IPS-18a (cell line): ENCODE measurements around the gene EXOC6.

Experiments
- H3K27ac ChIP-seq: one replicate; pipeline ENCODE4 v1.5.1; 2013; ENCODE audit warnings: low read length
- H3K27me3 ChIP-seq: one replicate; pipeline ENCODE4 v1.6.1; 2013; ENCODE audit warnings: mild to moderate bottlenecking, low read length; ENCODE audit not compliant: control insufficient read depth, insufficient read depth
- H3K36me3 ChIP-seq: one replicate; pipeline ENCODE4 v1.6.1; 2013; ENCODE audit warnings: low read depth, low read length; ENCODE audit not compliant: control insufficient read depth
- H3K4me1 ChIP-seq: one replicate; pipeline ENCODE4 v1.6.1; 2013; ENCODE audit warnings: low read depth, low read length; ENCODE audit not compliant: control insufficient read depth
- H3K4me3 ChIP-seq: one replicate; pipeline ENCODE4 v1.5.1; 2013; ENCODE audit warnings: low read length
- H3K9ac ChIP-seq: one replicate; pipeline ENCODE4 v1.6.1; 2013; ENCODE audit warnings: mild to moderate bottlenecking, low read length, moderate library complexity
- H3K9me3 ChIP-seq: one replicate; pipeline ENCODE4 v1.6.1; 2013; ENCODE audit warnings: low read depth, low read length; ENCODE audit not compliant: control insufficient read depth

Gene EXOC6, protein sequence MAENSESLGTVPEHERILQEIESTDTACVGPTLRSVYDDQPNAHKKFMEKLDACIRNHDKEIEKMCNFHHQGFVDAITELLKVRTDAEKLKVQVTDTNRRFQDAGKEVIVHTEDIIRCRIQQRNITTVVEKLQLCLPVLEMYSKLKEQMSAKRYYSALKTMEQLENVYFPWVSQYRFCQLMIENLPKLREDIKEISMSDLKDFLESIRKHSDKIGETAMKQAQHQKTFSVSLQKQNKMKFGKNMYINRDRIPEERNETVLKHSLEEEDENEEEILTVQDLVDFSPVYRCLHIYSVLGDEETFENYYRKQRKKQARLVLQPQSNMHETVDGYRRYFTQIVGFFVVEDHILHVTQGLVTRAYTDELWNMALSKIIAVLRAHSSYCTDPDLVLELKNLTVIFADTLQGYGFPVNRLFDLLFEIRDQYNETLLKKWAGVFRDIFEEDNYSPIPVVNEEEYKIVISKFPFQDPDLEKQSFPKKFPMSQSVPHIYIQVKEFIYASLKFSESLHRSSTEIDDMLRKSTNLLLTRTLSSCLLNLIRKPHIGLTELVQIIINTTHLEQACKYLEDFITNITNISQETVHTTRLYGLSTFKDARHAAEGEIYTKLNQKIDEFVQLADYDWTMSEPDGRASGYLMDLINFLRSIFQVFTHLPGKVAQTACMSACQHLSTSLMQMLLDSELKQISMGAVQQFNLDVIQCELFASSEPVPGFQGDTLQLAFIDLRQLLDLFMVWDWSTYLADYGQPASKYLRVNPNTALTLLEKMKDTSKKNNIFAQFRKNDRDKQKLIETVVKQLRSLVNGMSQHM

DNA sequence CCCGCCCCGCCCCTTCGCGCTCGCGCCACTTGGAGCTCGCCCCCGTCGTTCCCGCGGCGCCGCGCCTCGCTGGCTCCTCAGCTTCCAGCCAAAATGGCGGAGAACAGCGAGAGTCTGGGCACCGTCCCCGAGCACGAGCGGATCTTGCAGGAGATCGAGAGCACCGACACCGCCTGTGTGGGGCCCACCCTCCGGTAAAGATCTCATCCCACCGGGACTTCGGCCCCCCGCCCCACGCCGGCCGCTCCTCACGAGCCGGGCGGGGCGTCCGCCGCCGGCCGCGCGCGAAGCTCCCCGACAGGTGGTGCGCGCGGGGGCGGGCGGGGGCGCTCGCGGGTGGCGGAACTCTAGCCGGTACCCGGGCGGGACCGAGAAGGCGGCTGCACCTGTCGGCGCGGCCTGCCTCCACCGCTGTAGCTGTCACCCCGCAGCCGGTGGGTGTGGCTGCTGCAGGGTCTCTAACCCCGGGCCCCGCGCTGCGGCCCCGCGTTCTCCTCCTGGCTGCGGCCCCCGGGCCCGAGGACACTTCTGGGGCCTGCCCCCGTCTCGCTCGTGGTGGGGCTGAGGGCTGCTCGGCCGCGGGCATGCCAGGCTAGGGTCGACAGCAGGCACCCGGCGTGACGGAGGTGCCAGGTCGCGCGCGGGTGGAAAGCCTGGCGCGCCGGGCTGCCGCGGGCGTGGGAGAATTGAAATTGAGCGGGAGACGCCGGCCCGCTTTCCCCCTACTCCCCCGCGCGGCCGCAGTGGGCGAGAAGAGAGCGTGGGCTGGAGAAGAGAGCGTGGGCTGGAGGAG is at the start of gene EXOC6:
Gene EXOC6 (plus strand): TSS at position 80 of the 793 bp plus-strand sequence. CDS start 14 bp downstream, at position 94.
- Histone ChIP-seq H3K9me3 (no peaks in the 10 kb centered on the region), H3K27ac (no peak within 1 kb of the TSS), H3K27me3 (peaks cover 30% of the 10 kb centered on the region), H3K36me3 (no peaks in the 10 kb centered on the region), H3K4me1 (peaks cover 4% of the 10 kb centered on the region), H3K9ac (peak within 1 kb of the TSS; percentile 40), H3K4me3 (peak within 1 kb of the TSS; percentile 74)

DNA sequence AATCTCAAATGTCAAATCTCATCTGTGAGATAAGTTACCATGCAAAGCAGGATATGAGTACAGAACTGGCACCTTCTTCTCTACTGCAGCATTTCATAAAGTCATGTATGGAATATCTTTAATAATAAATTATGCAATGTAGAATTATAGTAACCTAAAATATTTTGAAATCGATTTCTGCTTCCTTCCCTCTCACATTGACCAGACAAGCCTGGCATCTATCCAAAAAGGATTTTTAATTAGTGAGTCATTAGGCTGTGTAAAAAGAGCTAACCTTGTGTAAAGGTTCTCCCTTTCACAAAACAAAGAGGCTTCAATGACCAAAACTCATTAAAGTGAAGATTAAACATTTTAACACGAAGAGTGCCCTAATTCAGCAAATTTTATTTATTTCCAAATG is 48.8 kb upstream of the EXOC6 start:
- no peak overlapping the region for H3K9ac ChIP-seq
- no peak overlapping the region for H3K4me3 ChIP-seq
- H3K9me3 ChIP-seq = no peaks in the 10 kb centered on the region
- no peaks in the 10 kb centered on the region for H3K36me3 ChIP-seq
- no peaks in the 10 kb centered on the region for H3K4me1 ChIP-seq
- no peaks in the 10 kb centered on the region for H3K27me3 ChIP-seq
- H3K27ac ChIP-seq = no peak overlapping the region

DNA sequence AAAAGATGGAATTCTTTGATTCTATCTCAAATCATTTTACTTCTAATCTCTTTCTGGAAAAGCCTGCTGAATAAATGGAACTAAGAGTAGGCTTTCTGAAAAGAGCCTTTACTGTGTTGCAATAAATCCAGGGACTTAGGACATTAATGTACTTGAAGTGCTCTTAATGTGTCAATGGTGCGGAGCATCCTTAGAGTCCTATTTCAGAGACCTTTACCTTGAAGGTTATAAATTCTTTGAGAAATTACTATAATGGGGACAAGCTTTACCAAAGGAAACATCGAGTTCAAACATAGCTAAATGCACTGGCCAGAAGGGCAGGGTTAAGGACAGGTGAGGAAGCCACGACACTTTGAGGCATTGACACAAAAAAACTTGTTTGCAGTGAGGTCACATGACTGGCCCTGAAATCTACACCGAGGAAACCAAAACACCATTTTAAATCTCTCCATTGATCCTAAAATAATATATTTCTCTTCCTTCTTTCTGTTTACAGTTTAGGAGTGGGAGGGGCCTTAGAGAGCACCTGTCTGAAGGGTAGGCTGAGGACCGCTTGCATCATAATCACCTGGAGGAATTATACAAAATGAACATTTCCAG is 48.1 kb upstream of the EXOC6 start:
- H3K27ac ChIP-seq = no peak overlapping the region
- no peak overlapping the region for H3K4me3 ChIP-seq
- H3K9ac ChIP-seq = no peak overlapping the region
- no peaks in the 10 kb centered on the region for H3K4me1 ChIP-seq
- H3K9me3 ChIP-seq = no peaks in the 10 kb centered on the region
- H3K27me3 ChIP-seq = no peaks in the 10 kb centered on the region
- no peaks in the 10 kb centered on the region for H3K36me3 ChIP-seq

DNA sequence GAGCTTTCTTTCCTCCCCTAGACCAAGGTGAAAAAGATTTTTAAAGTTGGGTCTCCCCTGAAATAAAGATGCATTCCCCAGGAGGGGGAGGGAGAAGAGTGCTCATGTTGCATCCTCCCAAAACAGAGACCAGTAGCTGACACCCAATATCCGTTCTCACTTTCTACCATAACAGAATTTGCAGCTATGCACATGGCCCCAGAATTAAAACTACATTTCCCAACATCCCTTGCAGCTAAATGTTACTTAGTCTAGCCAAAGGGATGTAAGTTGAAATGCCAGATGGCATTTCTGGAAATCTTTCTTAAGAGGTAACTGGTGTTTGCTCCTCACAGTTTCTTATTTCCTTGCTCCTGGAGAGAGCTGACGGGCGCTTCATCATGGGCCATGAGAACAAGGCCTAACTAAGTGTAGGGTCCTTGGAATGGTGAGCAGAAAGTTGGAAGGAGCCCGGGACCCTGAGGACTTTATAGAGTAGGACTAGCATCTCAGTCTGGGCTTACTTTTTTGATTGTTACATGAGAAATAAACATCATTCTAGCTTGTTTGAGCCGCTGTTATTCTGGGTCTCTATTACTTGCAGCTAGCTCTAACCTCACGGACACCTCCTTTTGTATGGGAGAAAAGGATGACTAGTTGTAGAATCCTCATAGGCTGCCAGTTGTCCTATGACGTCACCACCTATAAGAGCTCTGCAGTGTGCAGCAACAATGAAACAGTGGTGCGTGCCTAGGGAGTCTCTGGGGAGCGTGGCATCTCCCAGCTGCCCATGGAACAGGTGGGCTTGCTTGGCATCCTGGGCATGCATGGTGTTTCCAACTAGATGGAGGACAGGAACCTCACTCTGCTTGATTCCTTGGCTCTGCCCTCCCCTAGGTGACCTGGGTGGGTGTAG is 46.1 kb upstream of the EXOC6 start:
- H3K4me3 ChIP-seq = no peak overlapping the region
- no peaks in the 10 kb centered on the region for H3K36me3 ChIP-seq
- no peak overlapping the region for H3K27ac ChIP-seq
- H3K9ac ChIP-seq = no peak overlapping the region
- H3K27me3 ChIP-seq = no peaks in the 10 kb centered on the region
- H3K9me3 ChIP-seq = no peaks in the 10 kb centered on the region
- no peaks in the 10 kb centered on the region for H3K4me1 ChIP-seq

DNA sequence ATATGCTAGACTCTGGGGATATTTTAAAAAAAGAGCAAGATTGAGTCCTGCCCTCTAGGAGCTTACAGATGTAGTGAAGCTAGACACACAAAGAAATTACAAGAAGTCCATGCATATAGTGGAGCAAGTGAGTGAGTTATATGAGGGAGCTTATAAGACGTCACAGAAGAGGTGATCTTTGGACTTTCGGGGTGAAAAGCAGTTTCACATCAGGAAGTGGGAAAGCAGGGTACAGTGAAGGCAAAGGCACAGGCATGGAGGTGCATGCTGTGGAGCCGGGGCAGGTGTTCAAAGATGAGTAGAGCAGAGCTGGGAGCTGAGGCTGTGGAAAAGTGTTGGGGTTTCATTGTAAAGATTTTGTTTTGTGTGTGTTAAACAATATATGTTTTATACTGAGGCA is 38.5 kb upstream of the EXOC6 start:
- Histone ChIP-seq H3K4me1 (no peaks in the 10 kb centered on the region), H3K9ac (no peak overlapping the region)

DNA sequence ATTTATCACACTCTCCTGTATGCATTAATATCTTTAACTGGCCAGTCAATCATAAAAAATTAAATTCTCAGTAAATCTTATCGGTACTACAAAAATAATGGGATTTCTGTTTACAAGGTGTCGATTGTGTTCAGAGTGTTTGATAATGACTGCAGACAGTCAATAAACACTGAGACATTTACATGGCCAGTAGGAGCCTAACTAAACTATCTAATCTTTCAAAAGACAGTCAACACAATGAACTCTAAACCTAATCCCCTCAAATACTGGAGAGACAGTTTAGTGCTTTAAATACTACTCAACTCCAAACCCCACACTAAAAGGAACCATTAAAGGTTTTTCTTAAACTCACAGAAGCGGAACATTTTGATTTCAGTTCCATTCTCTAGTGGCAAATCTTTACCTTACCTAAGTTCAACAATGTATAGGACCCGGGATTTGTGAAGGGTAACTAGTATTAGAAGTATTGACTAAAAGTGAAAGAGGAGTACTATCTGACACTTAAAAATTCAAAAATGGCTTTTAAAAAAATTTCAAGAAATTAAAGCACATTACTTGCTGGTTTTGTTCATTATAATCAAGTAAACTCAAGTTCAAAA is 37.3 kb upstream of the EXOC6 start:
- H3K9me3 ChIP-seq = no peaks in the 10 kb centered on the region
- H3K27me3 ChIP-seq = no peaks in the 10 kb centered on the region
- no peak overlapping the region for H3K9ac ChIP-seq
- H3K4me3 ChIP-seq = no peak overlapping the region
- no peak overlapping the region for H3K27ac ChIP-seq
- H3K36me3 ChIP-seq = no peaks in the 10 kb centered on the region
- H3K4me1 ChIP-seq = no peaks in the 10 kb centered on the region

More for the DNA sequence above, 38.5 kb upstream of the EXOC6 start:
- no peaks in the 10 kb centered on the region for H3K9me3 ChIP-seq
- no peaks in the 10 kb centered on the region for H3K36me3 ChIP-seq
- H3K27ac ChIP-seq = no peak overlapping the region
- H3K4me3 ChIP-seq = no peak overlapping the region
- no peaks in the 10 kb centered on the region for H3K27me3 ChIP-seq

DNA sequence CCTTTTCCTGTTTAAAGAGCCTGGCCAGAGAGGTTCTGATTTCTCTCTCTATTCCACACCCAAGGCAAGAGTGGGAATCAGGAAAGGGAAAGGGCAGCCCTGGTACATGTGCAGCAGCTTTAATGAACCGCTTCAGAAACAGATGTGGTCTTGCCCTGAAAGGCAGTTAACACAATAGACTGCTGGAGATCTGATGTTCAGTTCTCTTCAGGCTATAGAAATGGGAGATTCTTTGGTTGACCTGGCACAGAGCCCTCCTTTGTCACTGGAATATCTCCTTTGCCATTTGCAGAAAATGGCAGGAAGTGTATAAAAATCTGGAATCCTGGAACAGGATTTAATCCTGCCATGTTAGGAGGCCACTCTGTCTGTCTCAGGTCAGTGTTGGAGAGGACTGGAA is 36.3 kb upstream of the EXOC6 start:
- Histone ChIP-seq H3K27me3 (no peaks in the 10 kb centered on the region), H3K4me3 (no peak overlapping the region), H3K9ac (no peak overlapping the region), H3K9me3 (no peaks in the 10 kb centered on the region), H3K27ac (no peak overlapping the region), H3K36me3 (no peaks in the 10 kb centered on the region), H3K4me1 (no peaks in the 10 kb centered on the region)

DNA sequence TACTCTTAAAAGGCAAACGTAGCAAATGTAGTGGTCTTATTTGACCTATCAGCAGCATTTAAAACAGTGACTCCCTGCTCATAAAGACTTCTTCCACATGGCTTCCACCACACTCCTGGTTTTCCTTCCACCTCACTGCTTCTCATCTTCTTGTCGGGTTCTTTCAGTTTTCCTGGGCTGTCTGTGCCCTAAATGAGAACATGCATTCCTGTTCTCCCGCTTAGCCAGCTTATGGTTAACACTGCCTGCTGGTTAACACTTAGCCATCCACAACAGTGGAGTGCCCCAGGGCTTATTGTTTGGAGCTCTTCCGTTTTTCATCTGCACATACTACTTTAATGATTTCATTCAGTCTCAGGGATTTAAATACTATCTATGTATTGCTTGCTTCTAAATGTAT is 34.3 kb upstream of the EXOC6 start:
- Histone ChIP-seq H3K27ac (no peak overlapping the region), H3K36me3 (no peaks in the 10 kb centered on the region), H3K27me3 (no peaks in the 10 kb centered on the region), H3K4me3 (no peak overlapping the region), H3K4me1 (no peaks in the 10 kb centered on the region), H3K9ac (no peak overlapping the region), H3K9me3 (no peaks in the 10 kb centered on the region)

DNA sequence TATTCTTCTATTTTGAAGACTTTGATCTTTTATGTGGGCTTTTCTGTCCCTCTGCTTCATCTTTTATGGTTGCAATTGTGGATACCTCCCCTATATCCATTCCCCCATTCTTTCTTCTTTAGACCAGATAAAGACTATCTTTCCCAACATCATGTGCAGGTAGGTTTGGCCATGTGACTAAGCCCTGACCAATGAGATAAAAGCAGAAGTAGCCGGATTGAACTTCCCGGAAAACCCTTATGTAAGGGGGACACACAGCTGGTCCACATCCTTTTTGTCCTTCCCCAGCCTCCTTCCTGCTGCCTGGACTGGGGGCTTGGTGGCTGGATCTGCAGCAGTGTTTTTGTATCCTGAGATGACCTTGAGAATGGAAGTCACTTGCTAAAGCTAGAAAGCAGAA is 33.5 kb upstream of the EXOC6 start:
- Histone ChIP-seq H3K9me3 (no peaks in the 10 kb centered on the region), H3K36me3 (no peaks in the 10 kb centered on the region), H3K4me3 (no peak overlapping the region), H3K4me1 (no peaks in the 10 kb centered on the region), H3K27ac (no peak overlapping the region), H3K27me3 (no peaks in the 10 kb centered on the region), H3K9ac (no peak overlapping the region)

DNA sequence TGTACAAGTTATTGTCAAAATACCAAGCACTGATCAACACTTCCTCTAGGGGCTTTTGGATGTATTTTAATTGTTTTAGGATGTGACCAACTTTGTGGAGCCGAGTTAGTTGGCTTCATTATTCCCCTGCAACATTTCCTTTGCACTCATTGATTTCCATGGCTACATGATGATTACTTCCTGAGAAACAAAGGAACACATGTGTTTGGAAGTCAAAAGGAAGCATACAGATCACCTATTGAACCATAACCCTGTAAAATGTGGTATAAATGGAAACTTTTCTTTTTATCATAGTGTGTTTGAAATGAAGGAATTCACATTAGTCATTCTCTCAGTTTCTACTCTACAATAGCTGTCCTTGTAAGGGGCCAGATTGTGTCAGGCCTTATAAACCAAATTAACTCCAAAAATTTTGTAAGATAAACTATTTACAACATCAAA is 32.2 kb upstream of the EXOC6 start:
- no peak overlapping the region for H3K4me3 ChIP-seq
- H3K36me3 ChIP-seq = no peaks in the 10 kb centered on the region
- no peaks in the 10 kb centered on the region for H3K27me3 ChIP-seq
- H3K27ac ChIP-seq = no peak overlapping the region
- no peaks in the 10 kb centered on the region for H3K4me1 ChIP-seq
- no peak overlapping the region for H3K9ac ChIP-seq
- H3K9me3 ChIP-seq = no peaks in the 10 kb centered on the region
